Islet of Langerhans (tissue), 1 donor: ENCODE measurements around the gene COL12A1.
"Not testable (repeated sequence)": the region's sequence is repeated elsewhere in the genome, so short reads cannot be mapped to it uniquely, and the experiment has no call there.

Experiments
- FAIRE-seq: peaks from one replicate; lab custom pipeline; 2011; peaks lifted over from hg19 to GRCh38; lab: Jason Lieb, UNC

The COL12A1 gene

DNA sequence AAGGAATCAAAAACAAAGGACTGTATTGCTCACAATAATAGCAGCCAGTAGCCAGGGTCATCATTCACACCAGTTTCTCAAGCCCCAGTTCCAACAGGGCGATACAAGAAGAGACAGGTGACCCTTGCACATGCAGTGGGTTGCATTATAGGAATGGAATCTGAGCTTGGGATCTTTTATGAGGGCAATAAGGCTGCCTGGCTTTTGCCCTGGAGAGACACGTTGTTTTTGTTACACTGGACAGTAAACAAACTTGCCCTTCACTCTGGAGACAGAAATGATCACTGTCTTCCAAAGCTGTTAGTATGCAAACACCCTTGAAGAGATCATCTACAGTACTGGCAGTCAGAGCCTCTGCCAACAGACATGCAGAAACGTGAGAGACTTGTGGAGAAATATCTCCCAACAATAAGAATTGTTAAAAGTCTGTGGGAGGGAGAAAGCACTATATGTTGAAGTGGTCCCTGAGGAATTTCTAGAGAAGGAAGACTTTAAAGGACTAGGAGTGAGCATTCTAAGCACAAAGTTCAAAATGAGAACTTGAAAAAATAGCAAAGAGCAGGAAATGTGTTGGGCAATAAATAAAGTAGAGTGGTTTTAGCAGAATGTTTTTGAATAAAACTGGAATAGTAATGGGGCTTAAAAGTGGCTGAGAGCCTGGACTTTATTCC, 6.2 kb upstream of the COL12A1 start:
- FAIRE-seq = no peak

DNA sequence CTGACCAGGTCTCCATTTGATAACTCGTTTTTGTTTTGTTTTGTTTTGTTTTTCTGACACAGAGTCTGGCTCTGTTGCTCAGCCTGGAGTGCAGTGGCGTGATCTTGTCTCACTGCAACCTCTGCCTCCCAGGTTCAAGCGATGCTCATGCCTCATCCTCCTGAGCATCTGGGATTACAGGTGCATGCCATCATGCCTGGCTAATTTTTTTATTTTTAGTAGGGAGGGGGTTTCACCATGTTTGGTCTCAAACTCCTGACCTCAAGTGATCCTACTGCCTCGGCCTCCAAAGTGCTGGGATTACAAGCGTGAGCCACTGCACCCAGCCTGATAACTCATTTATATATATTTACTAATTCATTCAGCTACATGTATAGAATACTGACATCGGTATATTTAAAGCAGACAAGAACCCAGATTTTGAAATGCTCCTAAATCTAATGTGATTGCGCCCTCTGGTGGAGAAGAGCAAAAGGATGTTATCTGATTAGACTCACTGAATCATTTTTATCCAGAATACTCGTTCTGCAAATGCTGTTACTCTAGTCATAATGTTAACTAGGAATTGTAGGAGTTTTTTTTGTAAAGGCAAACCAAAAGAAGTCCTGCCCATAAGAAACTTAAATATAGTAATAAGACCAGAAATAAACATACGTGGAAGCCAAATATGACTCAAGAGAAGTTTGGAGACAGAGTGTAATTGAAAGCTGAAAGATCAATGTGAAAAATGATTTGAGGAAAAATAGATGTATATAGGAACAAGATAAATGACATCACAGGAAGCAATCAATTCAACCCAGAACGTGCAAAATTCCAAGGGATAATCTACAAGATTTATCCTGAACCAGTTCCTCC, 5.3 kb upstream of the COL12A1 start:
- FAIRE-seq = peak; percentile 76

DNA sequence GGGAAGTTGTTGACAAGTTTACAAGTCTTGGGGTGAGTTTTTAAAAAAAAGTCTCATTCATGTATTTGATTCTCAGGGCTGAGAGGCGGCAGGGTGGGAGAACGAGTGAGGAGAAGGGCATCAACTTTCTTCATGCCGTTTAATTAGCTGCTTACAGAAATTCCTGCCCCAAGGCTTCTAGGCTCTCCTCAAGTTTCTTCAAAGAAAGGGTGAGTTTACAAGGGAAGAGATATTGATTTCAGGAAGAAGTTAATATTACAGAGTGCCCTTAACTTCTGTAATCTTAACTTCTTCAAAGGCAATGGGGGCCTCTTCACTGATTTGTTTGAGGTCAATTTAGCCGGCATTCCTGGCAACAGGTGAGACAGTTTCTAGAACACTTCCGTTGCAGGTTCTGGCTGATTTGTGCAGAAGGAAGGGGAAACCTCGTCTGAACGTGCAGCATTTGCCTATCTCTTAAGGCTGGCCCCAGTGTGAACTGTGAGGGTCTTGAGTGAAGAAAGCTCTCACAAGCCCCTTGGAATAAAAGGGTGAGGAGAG, 3.4 kb upstream of the COL12A1 start:
- no peak for FAIRE-seq

DNA sequence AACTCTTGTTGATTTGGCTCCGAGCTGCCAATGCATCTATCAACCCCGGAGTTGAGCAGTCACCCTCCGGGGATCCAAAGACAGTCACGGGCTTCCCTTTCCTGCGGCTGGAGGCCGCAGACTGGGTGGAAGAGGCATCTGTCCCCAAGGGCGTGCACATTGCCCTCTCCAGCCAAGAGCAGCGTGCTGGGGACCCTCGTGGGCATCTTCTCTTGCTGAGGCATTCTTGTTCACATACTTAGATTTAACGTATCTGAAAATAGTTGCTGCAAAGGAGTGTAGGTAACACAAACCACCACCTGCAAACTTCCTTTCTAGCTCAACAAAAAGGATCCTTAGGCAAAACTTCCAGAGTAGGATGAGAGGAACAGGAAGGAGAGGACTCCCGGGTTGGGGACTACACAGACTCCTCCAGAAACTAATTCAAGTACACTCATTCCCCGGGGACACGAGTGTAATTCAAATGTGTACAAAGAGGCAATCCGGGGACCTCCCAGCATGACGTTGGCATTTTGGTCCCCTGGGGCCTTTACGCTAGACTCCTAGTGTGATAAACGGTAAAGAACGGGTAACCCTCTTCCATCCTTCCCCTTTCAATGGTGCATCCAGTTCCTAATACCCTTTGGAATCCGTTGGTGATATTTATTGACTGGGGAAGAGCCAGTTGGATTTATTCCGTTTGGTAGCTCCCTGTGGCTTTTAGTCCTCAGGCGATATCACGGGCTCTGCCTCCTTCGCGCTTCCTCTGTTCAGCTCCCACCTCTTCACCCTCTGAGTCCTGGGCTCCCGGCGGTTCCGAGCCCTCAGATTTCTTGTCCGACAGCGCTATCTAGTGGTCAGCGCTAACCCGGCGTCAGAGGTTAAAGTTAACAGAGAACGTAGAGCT, 2.7 kb upstream of the COL12A1 start:
- FAIRE-seq = no peak

DNA sequence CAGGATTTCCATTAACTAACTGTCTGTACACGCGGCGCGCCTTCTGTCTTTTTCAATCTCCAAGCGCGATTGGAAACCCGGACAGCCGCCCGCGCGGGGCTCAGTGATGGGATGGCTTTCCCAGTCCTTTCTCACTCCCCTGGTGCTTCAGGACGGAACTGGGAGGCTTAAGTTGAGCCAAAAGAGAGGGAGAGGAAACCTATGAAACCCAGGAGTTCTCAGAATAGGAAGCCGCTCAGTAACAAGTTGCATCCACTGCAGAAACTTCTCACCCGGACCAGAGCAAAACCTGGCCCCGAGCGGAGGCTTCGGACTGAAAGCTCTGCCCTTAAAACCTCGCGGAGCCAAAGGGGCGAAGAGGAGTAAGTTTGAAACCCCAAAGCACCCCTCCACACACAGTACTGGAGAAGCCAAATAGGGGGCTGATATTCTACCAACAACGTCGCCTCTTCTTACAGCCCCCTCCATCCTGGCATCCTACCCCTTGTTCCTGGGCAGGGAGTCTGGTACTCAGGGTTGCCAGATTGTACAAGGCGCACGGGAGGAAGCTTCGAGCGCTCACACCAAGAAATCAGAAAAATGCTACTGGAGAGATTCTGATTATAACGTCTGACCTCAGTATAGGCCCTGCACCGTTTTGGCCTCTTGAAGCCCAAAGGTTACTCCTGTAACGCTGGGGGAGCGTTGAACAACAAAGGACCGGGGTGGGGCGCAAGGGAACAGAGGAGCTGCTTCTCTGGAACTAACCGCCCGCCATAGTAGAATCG, 906 bp upstream of the COL12A1 start:
- FAIRE-seq = no peak

DNA sequence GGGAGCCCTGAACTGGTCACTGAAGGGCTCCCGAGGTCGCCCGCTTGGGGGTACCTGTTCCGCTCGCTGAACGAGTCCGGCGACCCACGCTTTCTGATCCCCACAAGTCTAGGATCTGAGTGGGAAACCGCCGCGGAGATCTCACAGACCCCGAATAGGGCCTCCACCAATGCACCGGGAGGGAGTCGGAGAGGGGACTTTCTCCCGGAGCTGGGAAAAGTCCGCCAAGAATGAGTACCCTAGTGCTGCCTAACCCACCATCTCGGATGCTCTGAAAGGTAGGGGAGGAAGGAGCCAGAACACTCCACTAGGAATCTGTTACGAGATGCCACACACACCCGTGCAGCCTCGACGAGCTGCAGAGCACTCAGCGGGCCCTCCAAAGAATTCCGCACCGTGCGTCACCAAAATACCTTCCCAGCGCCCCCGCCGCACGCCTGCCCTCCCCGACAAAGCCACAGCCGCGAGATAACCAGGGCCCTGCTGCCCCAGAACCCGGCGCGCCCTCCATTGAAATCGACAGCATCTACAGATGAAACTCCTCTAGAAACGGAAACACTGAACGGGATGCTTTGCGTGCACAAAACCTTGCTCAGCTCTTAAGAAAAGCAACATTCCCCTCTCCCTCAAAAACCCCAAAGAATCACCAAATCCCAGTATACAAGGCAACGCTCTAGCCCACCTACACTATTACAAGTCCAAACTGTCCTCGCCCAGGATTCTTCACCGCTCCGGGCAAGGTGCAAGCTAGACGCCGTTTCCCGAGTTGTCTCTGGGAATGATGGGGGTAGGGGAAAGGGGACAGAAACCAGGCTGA, 686 bp downstream of the COL12A1 start:
- FAIRE-seq = no peak

DNA sequence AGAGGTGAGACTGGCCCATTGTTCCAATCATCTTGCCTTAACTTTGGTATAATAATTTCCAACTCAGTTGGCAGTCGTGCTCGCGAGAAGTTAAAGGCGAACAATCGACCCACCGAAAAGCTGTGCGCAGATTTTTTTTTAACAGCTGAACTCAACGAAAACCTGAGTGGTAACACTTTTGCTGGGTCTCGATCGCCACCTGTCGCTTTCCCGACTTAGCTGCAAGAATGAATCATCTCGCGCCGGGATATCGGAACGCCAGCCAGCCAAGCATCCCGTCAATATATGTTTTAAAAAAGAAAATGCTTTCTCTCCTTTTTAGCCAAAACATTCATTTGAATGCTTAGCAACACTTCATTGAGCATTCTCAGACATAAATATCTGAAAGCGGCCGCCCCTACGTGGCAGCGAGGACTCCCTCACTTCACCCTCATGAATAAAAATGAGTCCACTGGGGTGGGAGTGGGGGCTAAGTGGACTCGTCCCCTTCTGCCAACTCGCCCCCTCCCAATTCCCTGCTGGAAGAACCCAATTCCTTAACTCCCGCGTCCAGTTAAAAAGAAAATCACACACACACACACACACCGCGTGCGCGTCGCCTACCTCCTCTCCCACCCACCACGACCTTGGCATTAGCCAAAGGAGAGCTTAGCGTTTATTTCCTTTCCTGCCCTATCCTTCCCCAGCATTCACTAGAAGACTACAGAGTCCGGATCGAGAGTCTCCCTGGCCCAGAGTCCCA, 1.5 kb downstream of the COL12A1 start:
- FAIRE-seq = peak; percentile 17

DNA sequence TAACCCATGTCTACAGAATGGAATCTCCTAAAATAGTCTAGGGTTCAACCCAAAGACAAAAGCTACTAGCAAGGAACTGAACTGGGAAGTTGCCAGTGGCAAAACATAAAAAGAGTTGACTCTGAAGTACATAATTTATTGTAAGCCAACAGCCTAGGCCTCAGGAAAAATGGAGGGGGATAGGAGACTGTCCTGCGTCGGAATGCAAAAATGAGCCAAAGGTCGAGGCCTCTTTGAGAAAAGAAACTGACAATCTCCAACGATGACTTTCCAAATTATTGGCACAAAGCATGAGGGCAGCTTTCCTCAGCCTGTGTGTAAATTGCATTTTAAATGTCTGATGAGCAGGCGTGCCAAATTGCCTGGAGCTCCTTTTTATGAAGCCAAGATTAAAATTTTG, 2.1 kb downstream of the COL12A1 start:
- no peak for FAIRE-seq

DNA sequence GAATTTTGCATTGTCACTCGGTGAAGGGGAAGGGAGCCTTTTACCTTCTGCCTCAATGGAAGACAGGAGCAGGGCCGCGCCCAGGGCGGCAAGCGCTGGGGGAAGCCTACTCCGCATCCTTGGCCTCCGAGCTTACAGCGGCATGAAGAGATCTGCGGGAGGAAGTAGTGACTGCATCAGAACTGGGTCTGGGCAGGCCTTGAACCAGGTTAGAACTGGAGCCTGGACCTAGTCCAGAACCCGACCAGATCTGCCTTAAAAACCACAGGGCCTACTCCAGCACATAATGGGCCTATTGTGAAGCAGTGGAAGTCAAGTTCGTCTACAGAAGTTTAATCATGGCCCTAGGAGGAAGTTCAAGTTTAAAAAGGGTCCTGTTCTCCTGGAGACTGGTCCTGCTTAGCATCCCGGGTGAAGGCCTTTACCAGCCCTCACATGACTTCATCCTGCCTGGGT, 3.1 kb downstream of the COL12A1 start:
- no peak for FAIRE-seq

DNA sequence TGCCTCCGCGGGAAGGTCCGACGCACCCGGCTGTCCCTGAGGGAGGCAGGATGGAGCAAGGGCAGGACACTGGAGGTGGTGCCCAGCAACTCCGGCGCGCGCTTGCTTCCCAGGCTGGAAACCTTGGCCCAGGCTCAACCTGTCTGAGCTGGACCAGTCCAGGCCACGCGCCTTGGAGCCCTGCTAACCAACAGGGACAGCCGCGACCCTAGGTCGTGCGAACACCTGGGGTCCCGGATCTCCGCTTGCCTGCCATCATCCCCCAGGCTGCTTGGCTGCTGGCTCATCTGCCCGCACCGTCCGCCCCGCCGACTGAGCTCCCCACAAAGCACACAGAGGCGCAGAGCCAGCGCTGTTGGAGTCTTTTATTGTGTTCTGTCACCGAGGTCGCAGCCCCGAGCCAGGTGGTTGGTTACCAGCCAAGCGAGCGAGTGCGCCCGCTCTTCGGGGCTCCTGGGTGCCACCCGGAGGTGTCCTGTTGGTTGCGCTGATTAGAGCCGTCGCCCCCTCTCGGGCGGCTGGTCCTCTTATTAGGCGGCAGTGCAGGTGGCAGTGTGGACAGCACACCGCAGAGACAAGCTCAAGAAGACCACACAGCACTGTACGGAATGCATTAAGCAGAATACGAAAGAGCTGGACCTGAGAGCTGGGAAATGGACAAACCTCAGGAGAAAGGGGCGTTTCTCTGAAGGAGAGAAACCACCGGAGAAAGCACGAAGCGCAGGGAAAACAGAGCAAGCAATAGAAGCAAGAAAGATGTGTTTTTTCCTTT, 3.8 kb downstream of the COL12A1 start:
- FAIRE-seq = no peak

DNA sequence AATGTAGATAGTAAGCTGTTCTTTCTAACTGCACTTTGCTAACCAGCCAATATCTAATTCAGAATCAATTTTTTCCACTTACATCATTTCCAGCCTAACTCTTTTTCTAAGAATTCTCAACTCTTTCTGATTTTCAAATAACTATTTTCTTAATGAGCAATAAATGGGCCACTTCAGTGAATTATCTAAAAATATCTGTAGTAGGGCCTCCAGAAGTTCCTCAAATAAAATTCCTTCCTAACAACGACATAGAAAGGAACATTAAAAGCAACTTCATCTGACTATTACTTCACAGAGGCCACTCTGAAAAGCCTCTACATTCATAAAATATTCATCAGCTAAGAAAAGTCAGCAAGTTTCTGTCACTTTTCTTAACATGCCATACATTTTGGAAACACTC, 4.8 kb downstream of the COL12A1 start:
- FAIRE-seq = no peak

DNA sequence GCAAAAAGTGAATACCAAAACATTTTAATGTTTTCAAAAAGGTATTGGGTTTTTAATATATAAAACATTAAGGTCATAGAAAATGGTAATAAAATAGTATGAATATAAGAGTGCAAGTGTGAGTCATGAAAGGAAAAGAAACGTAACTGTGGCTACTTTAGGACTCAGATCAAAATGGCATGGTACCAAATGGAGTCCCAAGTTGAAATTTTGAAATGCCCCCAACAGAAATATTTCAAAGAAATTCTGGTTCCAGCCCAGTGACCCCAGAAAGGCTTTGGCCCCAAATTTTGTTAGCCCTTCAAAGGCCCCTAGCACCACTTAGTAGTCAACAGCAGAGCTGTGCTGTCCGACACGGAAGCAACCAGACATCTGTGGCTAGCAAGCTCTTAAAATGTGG, 6.0 kb downstream of the COL12A1 start:
- FAIRE-seq = no peak

DNA sequence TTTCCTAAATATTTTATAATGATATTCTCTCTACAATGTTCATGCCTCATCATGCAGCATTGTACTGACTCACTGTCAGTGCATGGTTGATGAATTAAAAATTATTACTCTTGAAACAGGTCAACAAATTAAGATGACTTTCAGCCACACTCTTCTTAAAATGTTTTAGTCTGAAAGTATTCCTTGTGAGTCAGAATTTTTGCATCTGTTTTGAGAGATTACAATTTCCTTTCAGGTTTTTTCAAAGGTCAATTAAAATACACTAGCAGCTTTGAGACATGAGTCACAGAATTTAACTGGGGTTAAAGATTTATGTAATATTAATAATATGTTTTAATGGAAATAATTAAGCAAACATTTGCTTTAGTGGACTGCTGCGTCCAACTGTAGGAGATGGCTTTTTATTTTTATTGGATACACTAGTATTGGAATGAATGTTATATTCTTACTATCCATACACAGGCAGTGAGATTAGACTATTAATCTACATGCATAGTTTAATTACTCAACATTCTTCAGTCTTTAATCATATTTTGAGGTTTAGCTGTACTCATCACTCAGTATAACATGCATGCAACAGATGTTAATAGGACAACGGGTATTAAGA, 9.7 kb downstream of the COL12A1 start:
- no peak for FAIRE-seq

DNA sequence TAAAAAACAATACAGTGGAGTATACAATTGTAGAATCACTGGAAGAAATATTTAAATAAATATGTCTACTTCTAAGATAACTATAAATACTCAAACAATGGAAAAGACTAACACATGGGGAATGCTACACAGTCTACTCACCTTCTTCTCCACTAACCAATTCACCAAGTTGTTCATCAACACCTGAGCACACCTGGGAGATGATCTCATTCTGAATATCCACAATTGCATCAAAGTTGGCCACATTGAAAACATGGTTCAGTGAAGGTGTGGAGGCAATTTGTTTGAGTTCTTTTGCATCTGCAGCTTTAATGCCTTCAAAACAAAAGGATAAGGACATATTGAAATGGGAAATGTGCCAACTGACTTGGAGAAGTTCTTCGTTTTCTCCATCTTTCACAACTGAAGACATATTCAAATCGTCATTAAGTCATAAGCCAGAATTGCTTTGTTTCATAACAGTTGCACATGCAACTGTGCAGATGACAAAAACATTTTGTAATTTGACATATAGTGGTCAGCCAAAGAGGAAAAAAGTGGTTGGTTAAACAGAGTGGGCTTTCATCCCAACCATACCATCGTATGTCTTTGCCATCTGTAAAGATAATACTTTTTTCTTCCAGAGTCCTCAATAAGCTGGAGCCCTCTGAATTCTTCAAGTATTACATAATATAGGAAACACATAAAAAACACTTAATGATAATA, 17.5 kb downstream of the COL12A1 start:
- no peak for FAIRE-seq

DNA sequence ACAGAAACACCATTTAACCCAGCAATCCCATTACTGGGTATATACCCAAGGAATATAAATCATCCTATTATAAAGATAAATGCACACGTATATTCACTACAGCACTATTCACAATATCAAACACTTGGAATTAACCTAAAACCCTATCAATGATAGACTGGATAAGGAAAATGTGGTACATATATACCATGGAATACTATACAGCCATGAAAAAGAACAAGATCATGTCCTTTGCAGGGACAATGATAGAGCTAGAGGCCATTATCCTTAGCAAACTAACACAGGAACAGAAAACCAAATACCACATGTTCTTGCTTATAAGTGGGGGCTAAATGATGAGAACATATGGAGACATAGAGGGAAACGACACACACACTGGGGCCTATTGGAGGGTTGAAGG, 19.3 kb downstream of the COL12A1 start:
- not testable (repeated sequence) for FAIRE-seq

DNA sequence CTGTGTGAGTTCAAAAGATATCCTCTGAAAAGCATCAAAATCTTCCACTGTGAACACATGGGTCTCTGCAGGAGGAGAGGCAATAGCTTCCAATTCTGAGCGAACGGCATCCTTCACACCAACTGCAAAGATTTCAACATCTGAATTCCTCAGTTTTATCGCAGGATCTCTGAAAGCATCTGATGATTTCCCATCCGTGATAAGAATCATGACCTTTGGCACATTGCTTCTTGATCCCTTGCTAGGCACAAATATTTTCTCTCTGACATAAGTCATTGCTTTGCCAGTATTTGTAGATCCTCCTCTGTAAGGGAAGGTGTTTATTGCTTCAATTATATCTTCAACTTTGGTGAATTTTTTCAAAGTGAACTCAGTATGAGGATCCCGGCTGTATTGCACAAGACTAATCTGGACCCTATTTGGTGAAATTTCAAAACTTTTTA, 22.7 kb downstream of the COL12A1 start:
- no peak for FAIRE-seq

DNA sequence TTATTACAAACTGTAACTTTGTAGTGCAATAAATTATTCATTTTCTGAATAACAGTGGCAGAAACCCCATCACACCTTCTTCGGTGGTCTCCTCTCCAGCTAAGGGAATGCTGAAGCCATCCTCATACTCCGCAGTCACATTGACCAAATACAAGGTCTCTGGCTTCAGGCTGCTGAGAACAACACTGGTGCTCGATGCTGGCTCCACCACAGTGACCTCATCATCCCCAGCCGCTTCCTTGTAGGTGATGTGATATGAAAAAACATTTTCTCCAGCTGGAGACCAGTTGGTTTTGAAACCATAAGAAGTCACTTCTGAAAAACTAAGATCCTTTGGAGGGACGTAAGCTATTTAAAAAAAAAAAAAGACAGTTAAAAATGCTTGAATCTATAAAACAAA, 25.0 kb downstream of the COL12A1 start:
- FAIRE-seq = no peak

DNA sequence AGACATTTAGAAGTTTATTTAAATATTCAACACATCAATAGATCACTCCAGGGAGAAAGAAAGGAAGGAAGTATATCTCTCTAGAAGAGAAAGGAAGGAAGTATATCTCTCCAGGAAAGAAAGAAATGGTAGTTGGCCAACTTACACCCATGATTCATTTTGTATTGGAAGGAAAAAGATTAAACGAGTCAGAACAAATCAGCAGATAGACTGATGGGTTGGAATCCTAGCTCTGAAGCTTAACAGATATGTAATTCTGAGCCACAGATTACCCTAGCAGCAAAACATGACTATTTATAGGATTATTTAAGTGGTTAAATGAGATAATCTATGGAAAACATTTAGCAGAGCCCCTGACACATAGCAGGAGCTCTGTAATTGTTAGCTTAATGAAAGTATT, 27.1 kb downstream of the COL12A1 start:
- FAIRE-seq = no peak
